GM19025 (cell line): ENCODE data around the gene GSTK1.
"Not testable (repeated sequence)": the region's sequence is repeated elsewhere in the genome, so short reads cannot be mapped to it uniquely, and the experiment has no call there.

Experiments
- ATAC-seq: cut with Tn5 transposase; IDR thresholded peaks from one replicate; pipeline ENCODE4 v1.9.1; 2021; ENCODE audit warnings: mild to moderate bottlenecking, low read depth, moderate library complexity; ENCODE audit not compliant: unreplicated experiment

The GSTK1 gene

DNA sequence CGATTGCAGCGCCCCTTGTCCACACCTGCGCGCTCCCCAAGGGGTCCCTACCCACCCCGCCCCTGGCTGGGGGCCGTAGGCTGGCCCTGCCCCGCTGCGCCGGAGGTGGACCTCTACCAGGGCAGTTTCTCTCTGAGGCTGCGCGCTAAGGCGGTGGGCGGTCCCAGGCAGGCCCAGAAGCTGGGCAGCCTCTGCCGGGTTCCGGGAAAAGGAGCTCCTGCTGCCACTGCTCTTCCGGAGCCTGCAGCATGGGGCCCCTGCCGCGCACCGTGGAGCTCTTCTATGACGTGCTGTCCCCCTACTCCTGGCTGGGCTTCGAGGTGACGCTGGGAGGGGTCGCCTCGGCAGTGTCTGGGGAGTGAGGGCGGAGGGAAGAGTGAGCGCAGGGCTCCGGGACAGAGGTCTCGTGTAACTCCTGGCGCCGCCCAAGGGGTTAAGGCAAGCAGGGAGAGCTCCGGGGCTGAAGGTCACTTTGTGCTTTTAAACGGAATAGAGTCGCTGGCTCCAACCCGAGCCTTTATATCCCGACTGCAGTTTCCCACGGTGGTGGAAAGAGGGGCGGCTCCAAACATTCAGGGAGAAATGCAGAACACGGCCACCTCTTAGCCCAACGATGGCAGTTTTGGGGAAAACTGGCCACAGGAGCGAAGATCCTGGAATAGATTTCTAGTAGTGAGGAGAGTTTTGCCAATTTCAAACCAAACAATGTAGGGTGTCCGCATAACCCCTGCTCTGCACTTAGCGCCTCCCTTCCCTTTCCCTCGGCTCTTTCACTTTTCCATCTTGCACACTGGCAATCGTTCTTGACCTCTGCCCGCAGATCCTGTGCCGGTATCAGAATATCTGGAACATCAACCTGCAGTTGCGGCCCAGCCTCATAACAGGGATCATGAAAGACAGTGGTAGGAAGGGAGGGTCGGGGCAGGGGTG lies at the start of gene GSTK1:
Gene GSTK1, plus strand, starts transcription at position 176 of the 930 bp plus-strand sequence. Its CDS starts 73 bp downstream, at position 249.
- ATAC-seq, result peak; percentile 98

DNA sequence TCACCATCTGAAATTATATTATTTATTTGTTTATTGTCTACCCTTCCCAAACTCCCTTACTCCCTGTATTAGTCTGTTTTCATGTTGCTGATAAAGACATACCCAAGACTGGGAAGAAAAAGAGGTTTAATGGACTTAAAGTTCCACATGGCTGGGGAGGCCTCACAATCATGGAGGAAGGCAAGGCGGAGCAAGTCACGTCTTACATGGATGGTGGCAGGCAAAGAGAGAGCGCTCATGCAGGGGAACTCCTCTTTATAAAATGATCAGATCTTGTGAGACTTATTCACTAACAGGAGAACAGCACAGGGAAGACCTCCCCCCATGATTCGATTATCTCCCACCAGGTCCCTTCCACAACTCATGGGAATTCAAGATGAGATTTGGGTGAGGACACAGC lies 49.8 kb upstream of the GSTK1 start:
- ATAC-seq, result not testable (repeated sequence)

DNA sequence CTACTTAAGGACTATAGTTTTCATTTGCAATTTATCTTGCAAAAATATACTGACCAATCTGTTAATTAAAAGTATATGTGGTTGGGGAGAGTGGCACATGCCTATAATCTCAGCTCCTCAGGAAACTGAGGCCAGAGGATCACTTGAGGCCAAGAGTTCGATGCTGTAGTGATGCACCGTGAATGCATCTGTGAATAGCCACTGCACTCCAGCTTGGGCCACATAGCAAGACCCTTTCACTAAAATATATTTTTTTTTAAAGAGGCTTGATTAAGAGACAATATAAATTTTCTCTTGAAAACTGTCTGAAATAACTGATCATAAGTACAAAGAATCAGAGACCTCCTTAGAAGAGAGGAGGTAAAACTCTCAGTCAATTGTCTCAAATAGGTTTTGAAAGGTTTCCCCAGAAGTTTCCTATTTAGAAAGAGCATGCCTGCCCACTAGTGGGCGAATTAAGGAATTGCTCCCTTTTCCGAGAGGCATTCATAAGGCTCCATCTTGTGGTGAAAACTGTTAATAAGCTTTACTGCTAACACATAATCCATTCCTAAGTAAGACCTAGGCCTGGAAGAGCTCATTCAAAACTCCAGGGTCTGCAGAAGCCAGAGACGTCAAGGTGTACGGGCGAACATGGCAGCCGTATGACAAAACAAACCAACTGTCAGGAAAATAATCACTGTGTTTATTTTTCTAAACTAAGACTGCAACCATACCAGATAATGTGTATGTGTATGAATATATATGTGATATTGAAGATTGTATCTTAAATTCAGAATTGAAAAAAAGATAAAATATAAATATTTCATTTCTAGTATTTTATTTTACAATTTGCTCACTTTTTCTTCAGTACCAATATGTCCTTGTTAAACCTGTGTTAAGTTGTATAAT lies 48.2 kb upstream of the GSTK1 start:
- ATAC-seq, result peak; percentile 84

DNA sequence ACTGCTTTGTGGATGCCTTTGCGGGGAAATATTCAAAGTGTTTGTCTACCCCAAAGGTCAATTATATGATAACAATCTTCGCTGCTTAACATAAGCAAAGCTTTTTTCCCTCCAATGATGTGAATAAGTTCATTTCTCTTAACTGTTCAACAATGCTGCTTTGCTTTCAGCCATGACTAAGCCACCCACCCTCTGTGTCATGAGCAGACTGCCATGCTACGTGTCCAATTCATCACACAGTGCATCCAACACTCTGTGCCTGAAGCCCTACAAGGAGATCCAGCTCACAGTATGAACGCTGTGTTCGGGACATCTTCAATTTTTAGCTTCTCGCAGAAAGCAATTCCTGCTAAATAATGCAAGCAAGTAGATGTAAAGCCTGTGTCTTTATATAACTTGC lies 47.1 kb upstream of the GSTK1 start:
- ATAC-seq, result no peak

DNA sequence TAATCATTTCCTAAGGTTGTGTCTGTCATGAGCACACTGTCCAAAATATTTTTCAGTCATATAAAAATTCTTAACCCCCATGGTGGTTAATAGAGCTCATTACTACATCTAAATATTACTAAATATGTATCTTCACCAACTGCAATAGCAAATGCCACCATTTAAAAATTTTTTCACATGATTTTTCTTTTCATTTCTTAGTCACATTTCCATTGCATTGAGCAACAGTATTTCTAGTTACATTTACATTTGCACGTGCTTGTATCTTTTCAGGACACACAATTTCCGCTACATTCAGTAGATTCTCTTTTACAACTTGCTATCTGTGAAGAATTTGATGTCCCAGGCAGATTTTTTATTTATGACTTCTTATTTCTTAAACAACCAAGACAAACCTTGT lies 46.6 kb upstream of the GSTK1 start:
- ATAC-seq, result no peak

DNA sequence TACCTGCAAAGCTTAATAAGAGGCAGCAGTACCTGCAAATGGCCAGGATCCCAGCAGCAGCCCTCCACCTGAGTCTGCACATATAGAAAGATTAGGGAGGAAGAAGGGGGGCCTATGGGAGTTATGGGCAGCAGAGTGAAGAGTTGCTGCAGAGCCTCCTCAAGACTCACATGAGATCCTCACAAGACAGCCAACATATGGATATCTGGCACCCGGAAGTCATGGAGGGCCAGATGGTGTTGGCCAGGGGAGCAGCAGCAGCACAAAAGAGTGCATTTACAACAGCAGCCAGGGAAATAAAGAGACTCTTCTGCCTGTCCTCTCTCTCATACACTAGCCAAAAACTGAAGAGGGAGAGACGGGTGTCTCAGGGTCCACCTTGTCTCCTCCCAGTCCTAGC lies 45.4 kb upstream of the GSTK1 start:
- no peak for ATAC-seq

DNA sequence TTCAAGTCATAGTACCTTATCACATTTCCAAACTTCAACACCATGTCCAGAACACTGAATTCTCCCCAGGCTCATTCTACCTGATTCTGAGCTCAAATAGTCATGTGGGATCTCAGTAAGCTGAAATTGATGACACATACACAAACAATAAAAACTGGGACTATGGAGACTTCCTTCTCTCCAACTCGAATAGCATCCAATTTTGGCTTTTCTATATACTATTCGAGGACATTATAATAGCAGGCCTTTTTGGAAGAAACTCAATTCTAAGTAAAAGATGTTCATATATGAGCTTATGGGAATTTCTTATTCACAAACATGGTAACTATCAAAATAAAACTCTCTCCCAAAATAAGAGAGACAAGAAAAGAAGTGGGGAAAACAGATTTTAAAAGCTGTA lies 42.0 kb upstream of the GSTK1 start:
- no peak for ATAC-seq

DNA sequence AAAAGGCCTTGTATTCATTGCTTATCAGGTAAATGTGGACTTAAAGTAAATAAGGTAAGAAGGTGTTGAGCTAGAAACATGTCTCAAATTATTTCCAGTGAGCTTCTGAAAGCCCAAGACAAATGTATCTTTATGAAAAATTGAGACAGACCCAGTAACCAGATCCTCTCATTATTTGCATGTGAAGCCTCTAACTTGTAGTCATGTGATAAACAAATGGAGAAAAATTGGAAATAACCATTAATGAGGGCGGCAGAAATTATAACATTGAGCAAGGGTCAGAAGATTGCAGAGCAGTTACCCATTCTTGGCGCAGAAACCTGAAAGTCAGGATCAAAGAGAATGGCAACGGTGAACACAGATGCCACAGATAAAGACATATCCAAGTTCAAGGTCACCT lies 41.5 kb upstream of the GSTK1 start, which contains the start of gene TAS2R40:
Gene TAS2R40, plus strand, starts transcription at position 301 of the 400 bp plus-strand sequence. Its CDS starts 42 bp downstream, at position 343.
- no peak for ATAC-seq

DNA sequence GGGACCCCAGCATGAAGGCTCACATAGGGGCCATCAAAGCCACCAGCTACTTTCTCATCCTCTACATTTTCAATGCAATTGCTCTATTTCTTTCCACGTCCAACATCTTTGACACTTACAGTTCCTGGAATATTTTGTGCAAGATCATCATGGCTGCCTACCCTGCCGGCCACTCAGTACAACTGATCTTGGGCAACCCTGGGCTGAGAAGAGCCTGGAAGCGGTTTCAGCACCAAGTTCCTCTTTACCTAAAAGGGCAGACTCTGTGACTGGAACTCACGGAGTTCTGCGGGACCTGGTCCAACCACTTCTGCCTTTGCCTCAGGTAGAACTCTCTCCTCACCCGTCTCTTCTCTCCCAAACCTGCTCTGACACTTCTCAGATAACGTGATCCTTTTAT lies 40.5 kb upstream of the GSTK1 start:
- ATAC-seq, result no peak

DNA sequence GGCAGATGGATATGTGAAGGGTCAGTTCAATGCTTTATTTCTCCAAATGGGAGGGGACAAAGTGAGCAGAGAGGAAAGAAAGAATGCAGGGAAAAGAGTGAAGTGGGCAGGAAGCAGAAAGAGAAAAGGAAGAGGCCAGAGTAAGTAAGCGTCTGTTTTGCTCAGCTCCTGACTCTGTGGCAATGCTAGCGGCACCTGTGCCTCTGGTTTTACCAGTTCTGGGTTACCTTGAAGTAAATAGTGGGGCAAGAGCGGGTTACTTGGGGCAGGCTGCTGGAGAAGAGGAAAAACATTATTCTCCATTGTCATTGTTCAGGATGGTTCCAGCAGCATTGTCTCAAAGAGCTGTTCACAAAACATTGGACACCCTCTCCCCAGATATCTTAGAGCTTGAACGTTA lies 39.5 kb upstream of the GSTK1 start:
- ATAC-seq, result no peak

DNA sequence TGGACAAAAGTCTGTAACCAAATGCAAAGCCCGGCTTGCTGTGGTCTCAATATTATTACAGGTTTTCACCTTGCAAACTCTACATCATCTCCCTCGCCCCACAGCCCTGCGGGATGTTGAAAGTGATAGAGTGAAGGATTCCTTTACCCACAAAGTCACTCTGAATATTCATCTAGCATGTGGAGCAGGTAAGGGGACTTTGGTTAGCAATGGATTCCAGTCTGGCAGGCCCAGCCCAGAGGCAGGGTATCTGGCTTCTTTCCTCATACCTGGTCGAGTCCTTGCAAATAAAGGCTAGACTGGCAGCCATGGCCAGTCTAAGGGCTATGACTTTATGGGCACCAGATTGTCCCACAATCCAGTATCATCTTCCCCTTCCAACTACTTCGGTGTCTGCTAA lies 38.2 kb upstream of the GSTK1 start:
- no peak for ATAC-seq

DNA sequence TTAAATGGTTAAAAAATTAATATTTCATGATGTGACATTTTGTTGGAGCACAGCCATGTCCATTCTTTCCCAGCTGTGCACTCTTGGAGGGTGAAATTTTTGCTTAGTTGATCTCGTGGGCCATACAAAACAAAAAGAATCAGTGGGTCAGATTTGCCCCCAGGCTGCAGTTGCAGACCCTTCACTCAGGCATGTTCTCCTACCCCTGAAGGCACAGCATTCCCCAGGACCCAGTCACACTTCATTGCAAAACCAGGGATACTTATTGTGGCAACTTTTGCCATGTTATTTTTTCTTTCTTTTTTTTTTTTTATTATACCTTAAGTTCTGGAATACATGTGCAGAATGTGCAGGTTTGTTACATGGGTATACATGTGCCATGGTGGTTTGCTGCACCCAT lies 35.4 kb upstream of the GSTK1 start:
- no peak for ATAC-seq

DNA sequence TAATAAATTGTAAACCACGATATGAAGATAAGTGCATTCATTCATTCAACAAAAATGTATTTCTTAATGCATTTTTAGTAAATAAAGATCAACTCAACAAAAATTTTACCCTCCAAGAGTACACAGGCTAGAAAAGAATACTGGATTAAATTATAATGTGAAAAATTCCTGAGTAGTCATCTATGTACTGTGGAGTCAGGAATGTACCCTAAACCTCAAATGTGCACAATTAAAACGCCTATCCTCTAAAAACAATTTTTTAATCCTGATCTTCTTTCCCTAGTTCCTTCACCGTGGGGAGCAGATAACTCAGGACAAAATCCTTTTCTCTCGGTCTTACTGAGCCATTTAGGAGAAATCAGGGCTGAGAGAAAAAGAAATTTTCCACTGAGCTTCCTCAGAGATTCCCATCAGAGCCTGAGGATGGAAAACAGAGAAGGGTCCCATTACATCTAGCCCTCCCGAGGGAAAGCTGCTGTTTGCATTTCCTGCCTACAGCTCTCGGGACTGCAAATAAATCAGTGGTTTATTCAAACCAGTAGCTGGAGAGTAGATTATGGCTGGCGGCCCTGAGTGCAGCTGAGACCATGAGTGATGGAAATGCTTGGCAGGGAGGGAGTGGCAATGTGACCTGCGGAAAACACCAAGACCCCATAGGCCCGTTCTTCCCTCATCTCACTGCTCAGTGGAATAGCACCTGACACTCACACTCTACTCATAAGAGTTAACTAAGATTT lies 34.0 kb upstream of the GSTK1 start:
- no peak for ATAC-seq

DNA sequence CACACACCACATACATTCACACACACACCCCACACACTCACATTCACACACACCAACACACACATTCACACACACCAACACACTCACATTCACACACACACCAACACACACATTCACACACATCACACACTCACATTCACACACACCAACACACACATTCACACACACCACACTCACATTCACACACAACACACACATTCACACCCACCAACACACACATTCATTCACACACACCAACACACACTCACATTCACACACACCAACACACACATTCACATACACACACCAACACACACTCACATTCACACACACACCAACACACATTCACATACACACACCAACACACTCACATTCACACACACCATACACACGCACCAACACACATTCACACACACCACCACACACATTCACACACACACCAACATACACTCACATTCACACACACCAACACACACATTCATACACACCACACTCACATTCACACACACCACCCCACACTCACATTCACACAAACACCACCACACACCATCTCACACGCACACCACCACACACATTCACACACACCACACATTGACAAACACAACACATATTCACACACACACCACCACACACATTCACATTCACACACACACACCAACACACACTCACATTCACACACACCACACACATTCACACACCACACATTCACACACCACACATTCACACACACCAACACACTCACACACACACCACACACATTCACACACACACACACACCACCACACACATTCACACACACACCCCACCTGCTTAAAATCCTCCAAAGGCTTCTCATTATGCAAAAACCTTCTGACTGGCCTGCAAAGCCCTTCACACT lies 32.4 kb upstream of the GSTK1 start:
- ATAC-seq, result no peak

DNA sequence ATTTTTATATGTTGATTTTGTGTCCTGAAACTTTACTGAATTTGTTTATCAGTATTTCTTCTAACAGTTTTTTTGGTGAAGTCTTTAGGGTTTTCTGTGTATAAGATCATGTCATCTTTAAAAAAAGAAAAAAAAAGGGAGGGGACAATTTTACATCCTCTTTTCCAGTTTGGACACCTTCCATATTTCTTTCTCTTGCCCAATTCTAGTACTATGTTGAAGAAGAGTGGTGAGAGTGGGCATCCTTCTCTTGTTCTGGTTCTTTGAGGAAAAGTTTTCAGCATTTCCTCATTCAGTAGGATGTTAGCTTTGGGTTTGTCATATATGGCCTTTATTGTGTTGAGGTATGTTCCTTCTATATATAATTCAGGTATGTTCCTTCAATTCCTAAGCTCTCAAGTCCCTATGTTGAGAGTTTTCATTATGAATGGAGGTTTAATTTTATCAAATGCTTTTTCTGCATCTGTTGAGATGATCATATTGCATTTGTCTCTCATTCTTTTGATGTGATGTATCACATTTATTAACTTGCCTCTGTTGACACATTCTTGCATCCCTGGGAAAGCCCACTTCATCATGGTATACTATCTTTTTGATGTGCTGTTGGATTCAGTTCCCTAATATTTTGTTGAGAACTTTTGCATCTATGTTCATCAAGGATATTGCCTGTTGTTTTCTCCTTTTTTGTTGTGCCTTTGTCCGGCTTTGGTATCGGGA lies 29.3 kb upstream of the GSTK1 start:
- no peak for ATAC-seq

DNA sequence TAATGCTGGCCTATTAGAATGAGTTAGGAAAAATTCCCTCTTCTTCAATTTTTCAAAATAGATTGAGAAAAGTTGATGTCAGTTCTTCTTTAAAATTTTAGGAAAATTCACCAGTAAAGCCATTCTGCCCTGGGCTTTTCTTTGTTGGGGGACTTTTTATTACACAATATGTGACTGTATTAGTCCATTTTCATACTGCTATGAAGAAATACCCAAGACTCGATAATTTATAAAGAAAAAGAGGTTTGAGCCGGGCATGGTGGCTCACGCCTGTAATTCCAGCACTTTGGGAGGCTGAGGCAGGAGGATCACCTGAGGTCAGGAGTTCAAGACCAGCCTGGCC lies 28.7 kb upstream of the GSTK1 start:
- ATAC-seq, result no peak

DNA sequence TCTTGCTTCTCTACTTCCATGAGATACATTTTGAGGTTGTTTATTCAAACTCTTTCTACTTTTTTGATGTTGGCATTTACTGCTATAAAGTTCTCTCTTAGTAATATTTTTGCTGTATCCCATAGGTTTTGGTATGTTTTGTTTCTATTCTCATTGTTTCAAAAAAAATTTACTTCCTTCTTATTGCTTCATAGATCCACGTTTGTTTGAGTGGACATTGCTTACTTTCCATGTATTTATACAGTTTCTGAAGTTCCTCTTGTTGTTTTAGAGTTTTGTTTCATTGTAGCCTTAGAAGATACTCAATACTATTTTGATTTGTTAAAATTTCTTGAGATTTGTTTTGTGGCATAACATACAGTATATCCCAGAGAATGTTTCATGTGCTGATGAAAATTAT lies 27.7 kb upstream of the GSTK1 start:
- ATAC-seq, result no peak

DNA sequence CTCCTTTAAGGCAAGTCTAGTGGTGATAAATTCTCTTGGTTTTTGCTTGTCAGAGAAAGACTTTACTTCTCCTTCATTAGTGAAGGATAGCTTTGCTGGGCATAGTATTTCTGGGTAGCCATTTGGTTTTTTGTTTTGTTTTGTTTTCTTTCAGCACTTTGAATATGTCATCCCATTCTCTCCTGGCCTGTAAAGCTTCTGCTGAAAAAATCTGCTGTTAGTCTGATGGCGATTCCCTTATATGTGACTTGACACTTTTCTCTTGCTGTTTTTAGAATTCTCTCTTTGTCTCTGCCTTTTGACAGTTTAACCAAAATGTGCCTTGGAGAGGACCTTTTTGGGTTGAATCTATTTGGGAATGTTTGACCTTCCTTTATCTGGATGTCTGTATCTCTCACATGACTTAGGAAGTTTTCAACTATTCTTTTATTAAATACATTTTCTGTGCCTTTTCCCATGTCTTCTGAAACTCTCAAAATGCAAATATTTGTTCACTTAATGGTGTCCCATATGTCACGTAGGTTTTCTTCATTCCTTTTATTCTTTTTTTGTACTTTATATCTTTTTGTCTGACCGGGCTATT lies 26.7 kb upstream of the GSTK1 start:
- ATAC-seq, result no peak

DNA sequence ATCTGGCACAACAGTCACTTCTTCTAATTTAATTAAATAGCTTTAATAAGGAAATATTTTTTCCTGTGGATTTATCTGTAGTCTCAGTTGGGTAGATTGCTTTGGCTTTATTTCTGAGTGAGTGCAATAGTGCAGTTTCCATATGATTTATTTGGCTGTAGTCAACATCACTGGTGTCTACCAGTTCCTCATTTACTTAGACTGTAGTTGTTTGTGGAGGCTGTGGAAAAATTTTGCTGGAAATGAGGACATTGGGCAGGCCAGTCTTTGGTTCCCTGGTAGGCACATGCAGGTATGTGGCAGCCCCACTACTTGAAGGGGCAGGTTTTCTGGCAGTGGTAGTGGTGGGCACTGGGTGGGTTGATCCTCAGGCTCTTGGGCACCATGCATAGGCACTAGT lies 25.9 kb upstream of the GSTK1 start:
- ATAC-seq, result no peak
